Fibroblast of lung (primary cell): ENCODE results near the gene SMPD2.
A peak's percentile ranks its signal among the peaks of the same experiment; 100 is the strongest.

Experiments
- EZH2 ChIP-seq: IDR thresholded peaks from 2 replicates; pipeline ENCODE4 v1.5.1; 2012; ENCODE audit warnings: low read length, control low read depth, mild to moderate bottlenecking; ENCODE audit errors: missing control alignments
- TF ChIP-seq, protein P1 (sequence below), 2 donors: IDR thresholded peaks in 1 of 2; conservative IDR thresholded peaks in 1 of 2; 1 replicate in 1 of 2; 2 replicates in 1 of 2; pipeline ENCODE4 v1.5.1; 2011 to 2012; ENCODE audit warnings: low read length in 2 of 2, control low read depth in 1 of 2, inconsistent platforms in 1 of 2, low read depth in 1 of 2, mild to moderate bottlenecking in 1 of 2

DNA sequence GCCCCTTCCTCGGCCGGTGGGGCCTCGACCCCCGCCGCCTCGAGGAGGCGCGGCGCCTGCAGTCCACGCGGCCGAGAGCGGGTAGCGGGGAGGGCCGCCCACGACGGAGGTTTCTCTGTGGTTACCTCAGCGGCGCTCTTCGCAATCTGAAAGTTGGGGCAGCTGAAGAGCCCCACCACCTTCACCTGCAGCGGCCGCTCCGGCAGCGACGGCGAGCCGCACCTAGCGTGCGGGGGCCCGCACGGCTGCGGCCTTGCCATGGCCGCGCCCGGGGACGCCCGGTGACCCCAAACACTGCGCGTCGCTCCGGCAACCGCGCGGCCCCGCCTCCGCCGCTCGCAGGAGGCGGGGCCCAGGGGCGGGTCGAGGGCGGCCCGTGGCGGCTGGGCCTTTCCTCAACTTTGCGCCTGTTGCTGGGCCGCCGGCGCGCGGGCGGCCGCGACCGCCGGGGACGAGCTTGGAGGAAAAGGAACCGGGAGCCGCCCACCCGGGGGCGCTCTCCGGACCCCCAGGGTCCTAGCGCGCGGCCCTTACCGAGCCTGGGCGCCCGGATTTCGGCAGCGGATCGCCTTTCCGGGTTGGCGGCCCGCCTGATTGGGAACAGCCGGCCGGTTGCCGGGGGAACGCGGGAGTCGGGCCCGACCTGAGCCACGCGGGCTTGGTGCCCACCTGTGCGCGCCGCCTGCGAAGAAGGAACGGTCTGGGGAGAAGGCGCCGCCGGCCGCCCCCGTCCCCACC, at the start of gene SMPD2, which contains the start of gene PPIL6:
- TF ChIP-seq, protein P1, sequence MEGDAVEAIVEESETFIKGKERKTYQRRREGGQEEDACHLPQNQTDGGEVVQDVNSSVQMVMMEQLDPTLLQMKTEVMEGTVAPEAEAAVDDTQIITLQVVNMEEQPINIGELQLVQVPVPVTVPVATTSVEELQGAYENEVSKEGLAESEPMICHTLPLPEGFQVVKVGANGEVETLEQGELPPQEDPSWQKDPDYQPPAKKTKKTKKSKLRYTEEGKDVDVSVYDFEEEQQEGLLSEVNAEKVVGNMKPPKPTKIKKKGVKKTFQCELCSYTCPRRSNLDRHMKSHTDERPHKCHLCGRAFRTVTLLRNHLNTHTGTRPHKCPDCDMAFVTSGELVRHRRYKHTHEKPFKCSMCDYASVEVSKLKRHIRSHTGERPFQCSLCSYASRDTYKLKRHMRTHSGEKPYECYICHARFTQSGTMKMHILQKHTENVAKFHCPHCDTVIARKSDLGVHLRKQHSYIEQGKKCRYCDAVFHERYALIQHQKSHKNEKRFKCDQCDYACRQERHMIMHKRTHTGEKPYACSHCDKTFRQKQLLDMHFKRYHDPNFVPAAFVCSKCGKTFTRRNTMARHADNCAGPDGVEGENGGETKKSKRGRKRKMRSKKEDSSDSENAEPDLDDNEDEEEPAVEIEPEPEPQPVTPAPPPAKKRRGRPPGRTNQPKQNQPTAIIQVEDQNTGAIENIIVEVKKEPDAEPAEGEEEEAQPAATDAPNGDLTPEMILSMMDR (conservative IDR thresholded peaks at IDR 0.05 in 1 of 2, IDR thresholded peaks at IDR 0.05 in 1 of 2; ENCODE audit: low read depth in 1 of 2, low read length in 2 of 2), result peak in 1 of 2 donors; percentile 27
- no peak for TF ChIP-seq EZH2
